K562 (cell line): ENCODE data around the gene SORCS2.
A peak's percentile ranks its signal among the peaks of the same experiment; 100 is the strongest.

Source experiments
- CTCF ChIP-seq, 3 experiments: IDR thresholded peaks in 2 of 3; conservative IDR thresholded peaks in 1 of 3; 2 replicates each; pipeline ENCODE4 v1.5.1; 2011 to 2012; ENCODE audit warnings: low read length in 3 of 3, mild to moderate bottlenecking in 3 of 3, control low read depth in 2 of 3, improper control_type of control experiment in 1 of 3, inconsistent platforms in 1 of 3, low read depth in 1 of 3, mixed read lengths in 1 of 3, moderate library complexity in 1 of 3; ENCODE audit not compliant: insufficient read depth in 2 of 3
- E2F4 ChIP-seq: sonication (generic); formaldehyde crosslinking; IDR thresholded peaks from 2 replicates; pipeline ENCODE4 v1.8.0; 2022; ENCODE audit warnings: mild to moderate bottlenecking, low read depth, missing genetic modification reagents
- EZH2 ChIP-seq: IDR thresholded peaks from 2 replicates; pipeline ENCODE4 v1.6.1; 2012; ENCODE audit warnings: low read depth, mild to moderate bottlenecking, inconsistent platforms, low read length, borderline replicate concordance
- FOXP1 ChIP-seq: sonication (generic); formaldehyde crosslinking; IDR thresholded peaks from 2 replicates; pipeline ENCODE4 v1.8.0; 2022; ENCODE audit warnings: mild to moderate bottlenecking, missing genetic modification reagents
- JUND ChIP-seq, 2 experiments: IDR thresholded peaks; 2 replicates in 1 of 2; 3 replicates in 1 of 2; pipeline ENCODE4 v1.6.1; 2011; ENCODE audit warnings: borderline replicate concordance in 2 of 2, low read depth in 2 of 2, low read length in 2 of 2, improper control_type of control experiment in 1 of 2, missing biosample characterization in 1 of 2, missing genetic modification characterization in 1 of 2, missing genetic modification reagents in 1 of 2
- MYBL2 ChIP-seq, 2 experiments: fragments of 450-650 bp in 1 of 2; sonication (generic) in 1 of 2; formaldehyde crosslinking in 1 of 2; IDR thresholded peaks; 2 replicates each; pipeline versions ENCODE4 v1.6.1 to v1.8.1; 2017 to 2022; ENCODE audit warnings: borderline replicate concordance in 1 of 2, inconsistent platforms in 1 of 2, low read depth in 1 of 2, mild to moderate bottlenecking in 1 of 2, missing genetic modification reagents in 1 of 2, moderate library complexity in 1 of 2
- NR3C1 ChIP-seq: sonication (generic); formaldehyde crosslinking; IDR thresholded peaks from 2 replicates; pipeline ENCODE4 v1.8.1; 2022; ENCODE audit warnings: missing genetic modification reagents
- RAD21 ChIP-seq, 2 experiments: fragments of 250-450 bp in 1 of 2; fragments of 450-650 bp in 1 of 2; sonication (Bioruptor Pico) in 1 of 2; formaldehyde crosslinking in 1 of 2; IDR thresholded peaks in 1 of 2; conservative IDR thresholded peaks in 1 of 2; 2 replicates each; pipeline versions ENCODE4 v1.4.0 to v1.8.0; 2020 to 2022; ENCODE audit warnings: mild to moderate bottlenecking in 2 of 2, moderate library complexity in 1 of 2
- TARDBP ChIP-seq: fragments of 450-650 bp; IDR thresholded peaks from 2 replicates; pipeline ENCODE4 v1.6.1; 2016
- TBP ChIP-seq: optimal IDR thresholded peaks from 2 replicates; pipeline ENCODE3; 2011; ENCODE audit warnings: low read depth, low read length, improper control_type of control experiment
- TEAD1 ChIP-seq, 2 experiments: fragments of 450-650 bp in 1 of 2; sonication (generic) in 1 of 2; formaldehyde crosslinking; IDR thresholded peaks; 2 replicates each; pipeline versions ENCODE4 v1.4.0 to v1.8.0; 2020 to 2022; ENCODE audit warnings: mild to moderate bottlenecking in 2 of 2, missing genetic modification reagents in 1 of 2
- ZNF133 ChIP-seq: fragments of 250-450 bp; sonication (Bioruptor Pico); IDR thresholded peaks from 2 replicates; pipeline ENCODE4 v1.4.0; 2020; ENCODE audit warnings: mild to moderate bottlenecking
- ZNF140 ChIP-seq: fragments of 250-450 bp; sonication (Bioruptor Pico); IDR thresholded peaks from 2 replicates; pipeline ENCODE4 v1.8.0; 2021; ENCODE audit warnings: moderate library complexity, mild to moderate bottlenecking, inconsistent platforms
- ZNF707 ChIP-seq: fragments of 250-450 bp; sonication (Bioruptor Pico); conservative IDR thresholded peaks from 2 replicates; pipeline ENCODE4 v1.8.0; 2022; ENCODE audit warnings: inconsistent platforms, mild to moderate bottlenecking, moderate library complexity

- TF ChIP-seq TBP (no peak), NR3C1 (CRISPR knock-in tag) (no peak), FOXP1 (CRISPR knock-in tag) (no peak), MYBL2 (IDR thresholded peaks at IDR 0.05; ENCODE audit: low read depth) (no peak), MYBL2 (CRISPR knock-in tag; IDR thresholded peaks at IDR 0.05; ENCODE audit: borderline replicate concordance) (no peak), EZH2 (no peak), ZNF133 (CRISPR knock-in tag) (no peak), TARDBP (no peak), RAD21 (CRISPR knock-in tag; conservative IDR thresholded peaks at IDR 0.05 in 1 of 2, IDR thresholded peaks at IDR 0.05 in 1 of 2) (no peak), CTCF (IDR thresholded peaks at IDR 0.05 in 2 of 3, conservative IDR thresholded peaks at IDR 0.05 in 1 of 3; ENCODE audit: insufficient read depth in 2 of 3, low read depth in 1 of 3, low read length in 3 of 3) (peak; percentile 10 to 44 (median 43); a peak in 3 of 6 replicates), JUND (IDR thresholded peaks at IDR 0.05; ENCODE audit: borderline replicate concordance, low read depth, low read length) (no peak), JUND (tag; IDR thresholded peaks at IDR 0.05; ENCODE audit: borderline replicate concordance, low read depth, low read length) (no peak), ZNF707 (CRISPR knock-in tag) (no peak), TEAD1 (CRISPR knock-in tag; IDR thresholded peaks at IDR 0.05) (no peak), ZNF140 (CRISPR knock-in tag) (no peak), E2F4 (CRISPR knock-in tag) (no peak)
These were observed 529.7 kb downstream of the SORCS2 start for GRCh38 chr4:7721984-7722551.
